Cortex of kidney (tissue), 1 donor: ENCODE measurements around the gene ST6GALNAC5.
"Not testable (repeated sequence)": the region's sequence is repeated elsewhere in the genome, so short reads cannot be mapped to it uniquely, and the experiment has no call there.

Experiments used
- DNase-seq: peaks from one replicate; lab custom pipeline; 2025; lab: John Stamatoyannopoulos, UW

The ST6GALNAC5 gene

DNA sequence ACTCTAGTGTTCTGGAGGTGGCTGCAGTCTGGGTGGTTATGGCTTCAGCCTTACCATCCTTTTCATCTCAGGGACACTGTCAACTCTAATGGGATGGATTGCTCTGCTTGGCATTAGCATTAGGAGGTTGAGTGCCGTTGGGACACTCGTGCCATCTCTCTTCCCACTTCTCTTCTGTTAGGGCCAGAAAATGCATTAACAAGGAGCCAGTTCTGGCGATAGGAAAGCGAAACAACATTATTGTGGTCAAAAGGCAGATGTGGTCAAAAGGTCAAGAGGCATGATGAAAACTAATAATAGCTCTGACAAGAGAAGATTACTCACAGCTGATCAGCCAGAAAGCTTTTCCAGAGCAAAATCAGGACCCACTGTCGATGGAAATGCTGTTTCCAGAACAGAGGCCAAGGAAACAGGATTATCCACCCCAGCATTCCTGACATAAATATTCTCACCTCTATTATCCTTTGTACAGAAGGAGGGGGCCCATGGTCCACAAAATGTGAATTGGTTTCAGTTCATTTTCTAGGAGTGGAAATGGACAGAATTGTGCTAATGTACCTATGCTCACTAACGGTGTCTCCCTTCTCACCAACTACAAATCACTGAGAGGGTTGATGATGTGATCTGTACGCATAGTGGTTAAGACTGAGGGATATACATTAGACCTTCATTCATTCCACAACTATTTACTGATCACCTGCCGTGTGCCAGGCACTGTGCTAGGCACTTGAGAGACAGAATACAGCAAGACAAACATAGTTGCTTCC, 72.0 kb downstream of the ST6GALNAC5 start:
- no peak for DNase-seq

DNA sequence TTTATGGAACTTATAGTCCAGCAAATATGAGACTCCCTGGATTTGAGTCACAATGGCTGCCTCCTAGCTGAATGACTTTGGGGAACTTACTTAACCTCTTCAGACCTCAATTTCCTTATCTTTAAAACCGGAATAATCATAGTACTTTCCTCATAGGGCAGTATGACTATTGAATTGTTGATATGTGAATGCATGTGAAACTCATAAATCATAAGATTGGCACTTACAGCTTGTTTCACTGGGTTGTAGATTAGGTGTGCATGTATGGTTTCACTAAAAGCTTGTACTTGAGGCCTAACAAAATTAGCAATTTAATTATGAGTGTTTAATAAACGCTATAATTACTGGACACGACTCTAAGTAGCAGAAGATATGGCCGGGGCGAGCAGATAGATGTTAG, 72.5 kb downstream of the ST6GALNAC5 start:
- no peak for DNase-seq

DNA sequence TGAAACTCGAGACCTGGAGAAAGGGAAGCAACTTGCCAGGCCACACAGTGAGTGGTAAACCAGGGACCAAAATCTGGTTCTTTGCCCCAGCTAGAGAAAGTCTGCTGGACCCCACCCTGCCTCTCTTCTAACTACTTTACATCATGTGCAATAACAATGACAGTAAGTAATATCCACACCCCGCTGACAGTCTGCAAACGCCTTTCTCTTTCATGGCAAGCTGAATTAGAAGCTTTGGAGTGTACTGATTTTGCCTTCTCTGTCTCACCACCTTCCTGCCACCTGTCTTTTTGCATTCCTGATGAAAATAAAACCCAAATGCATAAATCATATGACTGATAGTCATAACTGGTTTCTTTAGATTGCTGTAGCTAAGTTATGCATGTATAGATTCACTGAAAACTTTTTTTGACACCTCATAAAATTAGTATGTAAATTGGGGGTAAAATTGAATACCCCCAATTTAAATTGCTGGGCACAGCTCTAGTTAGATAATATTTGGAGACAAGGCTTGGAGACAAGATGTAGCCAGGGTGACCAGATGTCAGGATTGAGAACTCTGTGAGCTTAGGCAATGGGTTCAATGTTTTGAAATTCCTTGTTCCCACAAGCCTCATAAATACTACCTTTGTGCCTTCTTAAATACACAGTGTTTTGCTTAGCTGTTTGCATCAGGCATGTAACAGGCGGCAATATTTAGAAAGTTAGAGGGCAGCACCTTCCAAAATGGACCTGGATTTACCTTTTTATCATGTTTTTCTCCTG, 73.5 kb downstream of the ST6GALNAC5 start:
- no peak for DNase-seq

DNA sequence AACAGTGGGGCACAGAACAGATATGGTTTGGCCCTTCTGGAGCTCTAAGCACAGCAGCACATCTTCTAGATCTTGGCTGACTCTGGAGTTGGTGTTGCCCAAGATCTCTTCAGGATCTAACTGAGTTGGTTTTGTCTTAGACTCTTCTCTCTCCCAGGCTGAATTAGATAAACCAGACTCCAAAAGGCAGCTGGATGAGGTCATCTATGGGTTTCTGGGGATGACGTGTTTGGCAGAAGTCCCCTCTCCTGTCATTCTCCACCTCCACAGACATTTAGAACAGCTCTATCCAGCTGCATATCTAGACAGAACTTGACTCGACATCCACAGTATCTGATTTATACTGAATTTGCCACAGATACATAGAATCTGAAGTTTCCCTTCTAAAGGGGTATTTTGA, 75.3 kb downstream of the ST6GALNAC5 start:
- no peak for DNase-seq

DNA sequence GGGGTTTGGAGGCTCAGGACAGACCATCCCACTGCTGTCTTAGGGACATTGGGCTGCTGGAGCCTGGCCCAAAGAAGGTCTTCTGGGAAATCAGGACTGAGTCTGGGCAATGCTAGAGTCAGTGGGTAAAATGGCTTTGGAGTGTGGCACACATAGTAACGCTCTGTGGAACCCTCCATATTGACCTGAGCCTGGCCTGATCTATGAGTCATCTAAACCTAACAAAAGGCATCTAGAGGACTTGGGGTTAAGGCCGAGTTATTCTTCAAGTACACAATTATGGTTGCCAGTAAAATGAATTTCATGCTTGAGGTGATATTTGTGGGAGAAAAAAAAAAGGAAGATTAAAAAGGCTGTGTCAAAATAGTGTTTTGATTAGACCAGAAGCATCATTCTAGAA, 77.7 kb downstream of the ST6GALNAC5 start:
- DNase-seq, result no peak

DNA sequence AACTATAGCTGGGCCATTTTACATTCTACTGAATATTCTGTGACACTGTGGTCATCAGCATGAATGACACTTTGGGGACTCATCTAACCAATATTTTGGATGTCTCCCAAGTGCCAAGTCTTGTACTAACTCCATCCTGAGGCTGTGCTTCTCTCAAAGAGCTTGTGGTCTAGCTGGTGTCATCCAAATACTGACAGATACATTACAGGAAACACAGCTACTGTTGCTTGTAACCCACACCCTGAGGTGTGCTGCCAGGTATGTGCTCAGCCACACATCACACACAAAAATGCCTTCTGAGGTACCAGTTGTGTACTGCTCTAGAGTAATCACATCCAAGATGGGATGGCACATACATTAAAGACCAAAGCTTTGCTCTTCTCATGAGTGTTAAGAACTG, 81.6 kb downstream of the ST6GALNAC5 start:
- DNase-seq, result no peak

DNA sequence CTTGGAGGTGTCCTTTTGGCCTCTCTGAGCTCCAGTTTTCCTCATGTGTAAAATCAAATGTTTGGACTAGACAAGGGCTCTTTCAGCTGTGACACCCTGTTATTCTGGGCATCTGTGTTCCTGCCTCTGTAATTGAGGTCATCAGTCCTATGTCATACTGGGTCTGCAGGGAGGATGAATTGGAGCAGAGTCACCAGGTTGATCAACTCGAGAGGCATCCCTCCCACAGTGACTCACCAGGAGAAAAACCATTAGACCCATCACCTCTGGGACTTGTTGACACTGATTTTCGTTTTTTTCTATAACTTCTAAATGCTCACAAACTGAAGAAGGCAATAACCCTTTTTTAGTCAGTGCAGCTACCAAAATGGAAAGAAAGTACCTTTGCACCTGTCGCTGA, 82.2 kb downstream of the ST6GALNAC5 start:
- DNase-seq, result no peak

DNA sequence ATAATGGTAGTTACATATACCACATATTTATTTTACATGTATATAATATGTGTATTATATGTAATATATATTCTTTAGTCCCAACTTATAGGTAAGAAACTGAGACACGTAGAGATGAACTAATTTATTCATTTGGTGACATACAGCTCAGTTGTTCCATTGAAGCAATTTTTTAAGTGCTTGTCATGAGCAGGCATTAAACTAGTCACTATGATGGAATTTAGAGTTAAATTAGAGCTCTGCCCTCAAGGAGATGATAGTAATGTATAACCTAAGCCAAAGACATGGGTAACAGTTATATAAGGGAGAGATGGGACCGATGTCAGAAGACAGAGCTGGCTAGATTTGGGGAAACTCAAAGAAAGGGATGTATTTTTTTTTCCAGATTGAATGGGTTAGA, 83.0 kb downstream of the ST6GALNAC5 start:
- DNase-seq, result no peak

DNA sequence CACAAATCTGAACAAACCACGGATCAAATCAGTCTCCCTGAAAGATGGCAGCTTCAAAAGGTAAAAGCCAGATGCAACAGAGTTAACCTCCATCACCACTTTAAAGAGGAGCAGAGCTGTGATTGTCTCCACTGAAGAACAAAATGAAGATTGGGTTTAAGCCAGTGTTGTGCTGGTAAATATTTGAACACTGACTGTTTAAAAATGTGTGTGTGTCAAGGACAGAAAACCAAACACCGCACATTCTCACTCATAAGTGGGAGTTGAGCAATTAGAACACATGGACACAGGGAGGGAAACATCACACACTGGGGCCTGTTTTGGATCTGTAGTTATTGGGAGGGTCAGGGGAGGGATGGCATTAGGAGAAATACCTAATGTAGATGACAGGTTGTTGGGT, 83.9 kb downstream of the ST6GALNAC5 start:
- no peak for DNase-seq

DNA sequence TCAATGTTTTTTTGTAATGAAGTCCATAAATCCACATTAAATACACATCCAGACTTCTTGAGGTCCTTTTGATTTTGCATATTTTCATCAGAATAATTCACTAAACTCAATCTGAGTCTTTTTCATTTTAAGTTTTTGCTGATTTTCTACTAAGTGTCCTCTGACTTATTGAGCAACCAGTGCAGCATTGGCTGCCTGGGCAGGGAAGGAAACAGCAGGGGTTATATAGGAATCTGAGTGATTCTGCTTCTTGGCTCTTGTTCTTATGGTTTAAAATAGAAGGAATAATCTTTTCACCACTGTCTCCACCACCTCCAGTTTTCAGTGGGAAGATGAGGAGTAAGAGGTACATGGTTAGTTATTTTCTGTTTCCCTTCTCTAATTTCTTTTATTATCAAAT, 88.4 kb downstream of the ST6GALNAC5 start:
- no peak for DNase-seq

DNA sequence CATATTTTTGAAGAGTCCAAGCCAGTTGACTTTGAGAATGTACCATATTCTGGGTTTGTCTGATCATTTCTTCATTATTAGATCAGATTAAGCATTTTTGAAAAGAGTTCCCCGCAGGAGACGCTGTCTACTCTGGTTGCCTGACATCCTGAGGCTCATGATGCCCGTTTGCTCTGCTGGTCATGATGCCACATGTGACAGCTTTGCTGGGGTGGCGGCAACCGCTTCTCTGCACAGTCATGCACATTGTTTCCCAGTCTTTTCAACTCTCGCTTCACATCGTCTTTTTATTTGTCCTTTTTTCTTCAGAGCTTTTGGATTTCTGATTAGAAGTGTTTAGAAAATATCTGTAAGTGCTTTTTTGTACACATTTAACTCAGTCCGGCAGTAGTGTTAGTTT, 90.7 kb downstream of the ST6GALNAC5 start:
- DNase-seq, result no peak

DNA sequence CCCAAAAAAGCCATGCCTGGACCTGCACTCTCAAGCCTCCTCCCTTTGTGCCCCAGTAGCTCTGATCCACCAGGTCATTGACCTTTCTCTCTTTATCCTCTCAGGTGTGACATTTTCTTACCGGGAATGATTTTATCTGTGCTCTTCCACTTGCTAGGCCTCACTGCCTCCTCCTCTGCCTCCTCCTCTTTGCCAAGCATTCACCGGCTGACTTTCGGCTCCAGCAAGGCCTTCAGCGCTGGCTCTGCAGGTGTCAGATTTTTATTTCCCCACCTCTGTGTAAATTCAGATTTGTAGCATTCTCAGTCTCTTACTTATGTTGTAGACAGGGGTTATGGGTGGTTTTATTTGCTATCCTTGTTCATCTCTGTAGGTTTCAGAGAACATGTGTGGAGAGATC, 91.5 kb downstream of the ST6GALNAC5 start:
- DNase-seq, result no peak

DNA sequence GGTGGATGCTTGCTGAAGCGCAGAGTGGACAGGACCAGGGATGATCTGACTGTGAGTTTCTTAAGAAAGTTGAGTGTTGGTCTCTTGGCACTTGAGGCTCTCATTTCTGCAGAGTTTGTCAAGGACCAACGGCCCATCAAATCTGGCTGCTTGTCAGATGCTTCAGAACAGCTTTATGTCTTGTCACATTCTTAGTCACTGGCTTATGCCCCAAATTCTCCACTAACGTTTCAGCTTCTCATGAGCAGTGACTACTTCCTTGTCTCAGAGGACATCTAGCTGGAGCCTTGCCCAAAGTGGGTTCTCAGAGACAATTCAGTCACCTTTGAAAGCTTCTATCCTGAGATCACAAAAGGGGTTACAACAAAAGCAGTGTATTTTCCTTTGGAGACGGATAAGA, 92.3 kb downstream of the ST6GALNAC5 start:
- DNase-seq, result no peak

DNA sequence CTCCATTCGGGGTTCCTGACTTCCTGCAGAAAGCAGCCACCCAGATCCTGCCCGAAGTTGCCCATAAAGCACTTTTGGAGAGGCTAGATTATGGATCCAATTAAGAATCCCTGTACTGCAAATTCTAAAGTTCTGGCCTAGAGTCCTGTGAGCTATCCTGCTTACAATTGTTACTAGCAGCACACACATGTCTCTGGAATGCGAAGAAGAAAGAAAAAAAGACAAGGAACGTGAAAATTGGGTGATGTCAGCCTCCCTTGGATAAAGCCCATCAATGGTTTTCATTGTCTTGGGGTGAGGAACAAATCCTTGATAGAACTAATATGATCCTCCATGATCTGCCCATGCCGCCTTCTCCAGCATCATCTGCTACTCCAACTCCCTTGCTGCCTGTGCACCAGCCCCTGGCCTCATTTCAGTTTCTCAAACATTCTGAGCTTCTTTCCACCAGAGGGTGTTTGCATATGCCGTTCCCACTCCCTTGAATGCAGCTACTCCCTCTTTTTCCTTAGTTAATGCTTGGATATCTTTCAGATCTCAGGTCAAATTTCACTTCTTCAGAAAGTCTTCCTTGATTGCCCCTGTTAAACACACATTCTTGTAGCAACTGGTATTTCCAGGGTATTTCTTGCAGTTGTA, 94.0 kb downstream of the ST6GALNAC5 start:
- no peak for DNase-seq

DNA sequence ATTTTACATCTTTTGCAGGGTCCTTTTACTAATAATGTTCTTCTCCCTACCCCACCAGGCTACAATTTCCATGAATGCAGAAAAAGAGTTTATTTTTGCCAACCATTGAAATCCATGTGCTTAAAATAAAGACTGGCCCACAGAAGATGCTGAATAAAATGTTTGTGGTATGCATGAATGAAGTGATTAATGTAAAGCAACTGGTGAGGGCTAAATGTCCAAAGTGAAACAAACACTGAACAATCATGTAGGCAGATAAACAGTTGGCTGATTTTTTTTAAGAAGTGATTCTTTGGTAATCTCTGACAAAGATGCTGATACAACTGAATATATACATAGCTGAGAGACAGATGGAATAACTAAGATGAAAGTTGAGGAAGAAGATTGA, 94.5 kb downstream of the ST6GALNAC5 start:
- DNase-seq, result no peak

DNA sequence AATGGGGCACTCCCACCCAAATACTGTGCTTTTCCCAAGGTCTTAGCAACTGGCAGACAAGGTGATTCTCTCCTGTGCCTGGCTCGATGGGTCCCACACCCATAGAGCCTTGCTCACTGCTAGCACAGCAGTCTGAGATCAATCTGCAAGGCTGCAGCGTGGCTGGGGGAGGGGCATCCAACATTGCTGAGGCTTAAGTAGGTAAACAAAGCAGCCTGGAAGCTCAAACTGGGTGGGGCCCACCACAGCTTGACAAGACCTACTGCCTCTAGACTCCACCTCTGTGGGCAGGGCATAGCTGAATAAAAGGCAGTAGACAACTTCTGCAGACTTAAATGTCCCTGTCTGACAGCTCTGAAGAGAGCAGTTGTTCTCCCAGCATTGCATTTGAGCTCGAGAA, 114.0 kb downstream of the ST6GALNAC5 start:
- not testable (repeated sequence) for DNase-seq

DNA sequence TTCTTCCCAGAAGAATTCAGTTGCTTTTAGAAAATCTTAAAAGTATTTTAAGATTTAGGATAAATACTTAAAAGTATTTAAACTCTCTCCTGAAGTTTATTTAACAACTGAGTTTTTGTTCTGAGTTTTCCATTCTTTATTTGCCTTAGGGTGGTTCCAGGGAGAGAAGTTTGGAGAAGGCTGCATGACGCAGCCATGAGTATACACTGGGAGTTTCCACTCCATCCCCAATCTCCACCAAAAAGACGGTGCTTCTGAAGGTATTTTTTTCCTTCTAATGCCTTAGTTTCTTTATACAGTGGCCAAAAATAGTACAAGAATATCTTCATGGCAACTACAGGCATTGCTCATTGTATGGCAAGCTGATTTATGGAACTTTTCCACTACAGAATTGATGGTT, 122.7 kb downstream of the ST6GALNAC5 start:
- DNase-seq, result no peak

DNA sequence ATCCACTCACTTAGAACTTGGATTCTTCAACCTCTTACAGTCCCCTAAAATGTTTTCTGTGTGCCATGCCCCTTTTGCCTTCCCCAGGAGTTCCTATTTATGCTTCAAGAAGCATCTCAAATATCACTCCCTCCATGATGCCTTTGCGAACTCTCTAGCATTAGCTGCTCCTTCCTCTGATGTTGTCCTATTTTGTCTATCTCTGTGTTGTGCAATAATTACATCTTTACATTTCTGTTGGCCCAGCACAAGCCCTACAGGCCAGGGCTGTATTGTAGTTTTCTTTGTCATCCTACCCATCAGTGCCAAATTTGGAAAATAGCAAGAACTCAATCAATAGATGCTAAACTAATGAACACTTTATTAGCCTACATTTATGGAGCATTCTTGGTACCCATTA, 125.8 kb downstream of the ST6GALNAC5 start:
- no peak for DNase-seq

DNA sequence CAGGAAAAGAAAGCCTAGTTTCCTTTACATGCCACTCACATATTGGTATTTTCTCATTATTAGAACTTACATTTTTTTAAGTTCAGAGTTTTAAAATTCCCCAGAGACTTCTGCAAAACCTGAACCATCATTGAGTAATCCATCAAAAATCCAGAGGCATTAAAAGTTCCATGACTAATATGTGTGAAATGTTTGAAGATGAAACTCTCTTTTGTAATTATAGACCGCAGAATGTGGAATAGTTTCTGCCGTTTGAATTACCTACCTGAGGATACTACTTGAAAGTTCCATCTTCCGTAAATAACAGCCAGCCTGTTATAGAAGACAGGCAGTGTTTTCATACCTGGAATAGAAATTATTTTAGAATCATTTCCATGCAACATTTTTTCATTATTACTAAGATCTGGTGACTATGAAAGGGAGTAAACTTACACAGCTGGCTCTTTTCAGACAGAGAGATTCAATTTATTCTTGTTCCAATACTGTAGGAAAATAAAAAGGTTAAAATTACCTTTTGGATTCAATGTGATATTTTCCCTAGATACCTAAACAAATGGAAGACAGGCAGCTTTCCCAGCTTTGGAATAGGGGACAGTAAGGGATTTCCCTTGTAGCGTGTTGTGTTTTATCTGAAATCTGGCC, 131.4 kb downstream of the ST6GALNAC5 start:
- no peak for DNase-seq

DNA sequence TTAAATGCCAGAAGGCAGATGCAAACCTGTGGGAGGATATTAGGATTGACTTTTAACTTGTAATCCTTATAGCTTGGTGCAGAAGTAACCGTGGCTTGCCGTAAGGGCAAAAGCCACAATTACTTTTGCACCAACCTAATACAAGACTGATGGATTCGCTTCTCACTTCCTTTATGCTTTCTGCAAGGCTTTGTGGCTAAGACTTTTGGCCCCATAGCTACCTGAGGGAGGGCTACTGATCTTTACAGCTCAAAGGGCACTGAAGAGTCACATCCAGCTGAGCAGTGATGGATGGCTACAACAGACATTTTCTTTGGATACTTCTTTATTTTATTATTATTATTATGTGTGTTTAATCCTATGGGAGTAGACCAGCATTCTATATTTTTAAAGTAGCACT, 140.4 kb downstream of the ST6GALNAC5 start:
- no peak for DNase-seq

DNA sequence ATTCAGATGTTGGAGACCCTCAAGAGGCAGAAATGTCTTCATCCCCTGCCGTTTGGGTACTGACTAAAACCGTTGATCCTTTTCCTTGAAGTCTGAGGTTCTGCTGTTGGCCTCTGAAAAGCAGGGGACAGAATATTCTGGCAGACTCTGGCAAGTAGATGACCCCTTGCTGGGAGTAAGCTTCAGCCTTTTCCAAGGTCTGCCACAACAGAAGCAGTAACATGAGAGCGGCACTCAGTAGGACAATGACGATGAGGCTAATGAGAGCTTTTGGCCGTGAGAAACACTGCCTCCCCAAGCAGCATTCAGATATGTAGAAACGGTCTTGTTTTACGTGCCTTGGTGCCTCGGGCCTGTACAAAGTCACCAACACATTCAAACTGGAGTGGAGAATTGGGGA, 143.7 kb downstream of the ST6GALNAC5 start:
- DNase-seq, result no peak

DNA sequence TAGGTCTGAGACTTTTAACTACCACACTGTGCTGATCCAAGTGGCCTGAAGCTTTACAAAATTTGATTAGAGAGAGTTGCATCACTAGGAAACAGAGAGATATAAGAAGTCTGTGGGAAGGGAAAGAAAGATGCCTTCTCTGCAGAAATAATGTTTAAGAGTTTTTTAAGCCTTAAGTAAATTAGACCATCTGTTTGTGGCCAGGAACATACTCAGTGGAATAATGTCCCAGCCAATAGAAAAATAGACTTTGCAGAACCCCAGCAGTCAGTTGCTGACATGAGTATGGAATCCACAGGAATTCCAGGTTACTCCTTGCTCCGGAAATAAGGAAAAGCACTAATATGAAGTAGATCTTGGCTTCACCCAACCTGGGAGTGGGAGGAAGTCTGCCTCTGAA, 144.8 kb downstream of the ST6GALNAC5 start:
- DNase-seq, result no peak
